GM19328 (cell line): ENCODE data around the gene NRAP.

ENCODE experiments used
- ATAC-seq: cut with Tn5 transposase; IDR thresholded peaks from one replicate; pipeline ENCODE4 v1.9.1; 2021; ENCODE audit warnings: mild to moderate bottlenecking, moderate library complexity; ENCODE audit not compliant: unreplicated experiment

Gene NRAP

DNA sequence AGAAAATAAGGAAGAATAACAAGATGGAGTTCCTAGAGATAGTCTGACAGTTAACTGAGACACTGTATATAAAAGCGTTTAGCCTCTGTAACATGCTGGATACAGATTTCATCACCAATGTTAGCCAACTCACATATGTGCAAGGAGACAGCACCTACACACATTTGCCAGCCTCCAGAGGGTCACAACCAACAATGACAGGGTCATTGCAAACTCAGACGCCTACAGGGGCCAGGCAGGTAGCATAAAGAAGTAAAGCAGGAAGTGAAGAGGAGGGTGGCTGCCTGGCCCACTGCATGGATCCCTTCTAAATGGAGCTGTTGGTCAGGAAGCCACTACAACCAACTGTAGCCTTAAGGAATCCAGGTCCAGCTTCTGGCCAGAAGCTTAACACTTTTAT lies 50.4 kb downstream of the NRAP start:
- ATAC-seq: no peak

DNA sequence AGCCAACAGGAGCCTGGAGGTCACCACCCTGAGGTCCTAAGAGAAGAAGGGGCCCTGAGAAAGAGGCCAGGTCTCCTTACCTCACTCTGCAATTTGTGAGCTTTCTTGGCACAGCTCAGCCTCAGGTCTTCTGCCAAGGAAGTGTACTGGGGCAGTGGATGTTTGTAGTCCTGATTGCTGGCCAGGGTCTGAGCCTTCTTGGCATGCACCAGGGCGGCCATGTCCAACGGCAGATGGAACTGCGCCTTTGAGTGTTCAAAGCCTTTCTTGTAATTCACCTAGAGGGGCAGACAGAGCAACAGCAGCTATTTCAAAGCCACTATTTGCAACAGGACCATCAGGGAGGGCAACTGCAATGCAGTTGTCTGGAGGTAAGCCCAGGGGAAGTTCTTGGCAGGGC lies 51.7 kb downstream of the NRAP start:
- no peak for ATAC-seq

DNA sequence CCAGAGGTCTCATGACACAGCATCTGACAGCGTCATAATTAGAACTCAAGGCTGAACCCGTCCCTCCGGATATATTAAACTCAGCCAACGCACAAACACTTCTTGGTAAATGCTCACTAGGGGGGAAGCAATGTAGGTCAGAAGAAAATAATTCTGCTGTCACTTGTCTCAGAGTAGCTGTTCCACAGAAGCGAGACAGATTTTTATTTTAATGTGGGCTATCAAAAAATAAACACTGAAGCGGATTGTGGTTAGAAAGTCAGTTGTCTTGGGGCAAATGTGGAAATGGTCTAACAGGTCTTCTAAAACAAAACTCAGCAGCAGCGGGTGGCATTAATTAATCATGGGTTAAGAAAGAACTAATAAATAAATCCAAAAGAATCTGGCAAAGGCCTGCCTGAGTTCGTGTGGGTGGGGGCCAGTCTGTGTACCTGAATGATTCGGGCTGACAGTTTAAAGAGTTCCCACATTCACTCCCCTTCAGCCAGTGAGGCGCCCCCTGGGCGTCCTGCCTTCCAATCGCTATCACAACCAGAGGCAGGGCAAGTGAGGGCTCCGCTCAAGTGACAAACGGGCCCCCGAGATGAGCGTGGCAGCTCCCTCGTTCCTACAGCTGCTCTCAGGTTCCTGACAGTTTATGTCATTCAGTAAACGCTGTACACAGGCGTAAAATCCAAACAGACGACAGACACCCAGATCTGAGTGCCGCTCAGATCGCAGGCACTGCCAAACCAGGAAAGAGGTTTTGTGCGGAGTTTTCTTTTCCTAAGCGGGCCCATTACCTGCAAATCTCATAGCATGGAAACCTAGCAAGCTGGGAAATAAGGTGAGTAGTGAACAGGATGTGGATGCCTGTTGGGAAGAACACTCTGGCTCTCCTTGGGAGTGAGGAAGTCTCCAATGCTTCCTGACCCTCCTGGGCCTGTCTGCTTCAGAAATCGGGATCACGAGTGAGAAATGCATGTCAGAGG lies 52.9 kb downstream of the NRAP start:
- no peak for ATAC-seq

DNA sequence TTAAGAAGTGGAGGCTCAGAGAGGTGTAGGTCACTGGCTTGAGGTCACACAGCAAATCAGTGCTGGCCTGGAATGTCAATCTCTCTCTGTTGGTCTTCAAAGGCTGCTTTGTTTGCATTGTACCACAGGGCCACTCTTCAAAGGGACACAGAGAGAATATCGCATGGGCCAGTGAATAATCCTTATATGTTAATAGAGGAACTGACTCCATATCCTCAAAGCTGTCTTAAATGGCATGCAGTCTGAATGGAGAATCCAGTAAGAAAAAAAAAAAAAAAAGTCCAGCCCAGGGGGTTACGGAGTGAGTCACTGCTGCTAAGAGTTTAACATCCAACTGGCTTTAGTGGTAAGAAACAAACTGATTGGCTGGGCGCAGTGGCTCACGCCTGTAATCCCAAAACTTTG lies 54.1 kb downstream of the NRAP start:
- no peak for ATAC-seq

DNA sequence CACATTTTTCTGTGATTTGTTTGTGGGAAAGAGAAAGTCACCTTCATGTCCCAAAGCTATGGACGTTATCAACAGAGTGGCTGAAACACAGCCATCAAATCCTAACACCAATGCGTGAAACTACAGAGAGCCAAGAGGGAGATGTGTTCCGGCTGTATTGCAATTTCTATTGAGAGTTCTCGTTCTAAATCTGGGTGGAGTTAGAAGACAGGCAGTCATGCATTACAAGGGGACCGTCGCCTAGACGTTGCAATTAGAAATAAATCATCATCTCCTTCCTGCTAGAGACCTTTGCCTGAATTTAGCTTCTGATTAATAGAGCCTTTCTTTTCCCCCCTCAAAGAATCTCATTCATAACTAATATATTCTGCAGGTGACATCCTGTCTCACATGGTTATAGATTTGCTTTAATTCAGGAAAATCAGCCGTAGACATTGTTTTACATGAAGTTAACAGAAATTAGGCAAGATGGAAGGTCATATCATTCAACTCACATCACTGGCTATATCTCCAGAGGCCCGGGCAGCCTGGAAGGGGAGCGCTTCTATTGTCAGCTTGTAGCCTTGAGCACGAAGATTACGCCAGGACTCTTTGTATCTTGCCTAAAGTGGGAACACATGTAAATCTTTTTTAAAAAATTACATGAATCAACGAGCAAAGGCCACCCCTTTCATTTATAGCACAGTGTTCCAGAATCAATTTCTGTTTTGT lies 58.4 kb downstream of the NRAP start:
- no peak for ATAC-seq

DNA sequence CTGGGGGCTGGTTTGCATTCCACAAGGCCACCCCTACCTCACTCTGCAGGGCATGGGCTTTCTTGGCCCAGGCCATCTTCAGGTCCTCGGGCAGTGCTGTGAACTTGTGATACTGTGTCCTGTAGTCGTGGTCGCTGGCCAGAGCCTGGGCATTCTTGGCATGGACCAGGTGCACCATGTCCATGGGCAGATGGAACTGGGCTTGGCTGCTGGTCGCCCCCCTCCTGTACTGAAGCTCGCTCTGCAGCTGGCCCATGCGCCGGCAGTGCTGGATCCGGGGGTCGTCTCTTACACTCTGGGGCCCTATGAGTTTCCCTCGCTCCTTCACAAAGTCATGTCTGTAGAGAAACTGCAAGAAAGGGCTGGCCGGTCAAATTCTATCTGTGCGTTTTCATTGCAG lies 59.3 kb downstream of the NRAP start:
- no peak for ATAC-seq

DNA sequence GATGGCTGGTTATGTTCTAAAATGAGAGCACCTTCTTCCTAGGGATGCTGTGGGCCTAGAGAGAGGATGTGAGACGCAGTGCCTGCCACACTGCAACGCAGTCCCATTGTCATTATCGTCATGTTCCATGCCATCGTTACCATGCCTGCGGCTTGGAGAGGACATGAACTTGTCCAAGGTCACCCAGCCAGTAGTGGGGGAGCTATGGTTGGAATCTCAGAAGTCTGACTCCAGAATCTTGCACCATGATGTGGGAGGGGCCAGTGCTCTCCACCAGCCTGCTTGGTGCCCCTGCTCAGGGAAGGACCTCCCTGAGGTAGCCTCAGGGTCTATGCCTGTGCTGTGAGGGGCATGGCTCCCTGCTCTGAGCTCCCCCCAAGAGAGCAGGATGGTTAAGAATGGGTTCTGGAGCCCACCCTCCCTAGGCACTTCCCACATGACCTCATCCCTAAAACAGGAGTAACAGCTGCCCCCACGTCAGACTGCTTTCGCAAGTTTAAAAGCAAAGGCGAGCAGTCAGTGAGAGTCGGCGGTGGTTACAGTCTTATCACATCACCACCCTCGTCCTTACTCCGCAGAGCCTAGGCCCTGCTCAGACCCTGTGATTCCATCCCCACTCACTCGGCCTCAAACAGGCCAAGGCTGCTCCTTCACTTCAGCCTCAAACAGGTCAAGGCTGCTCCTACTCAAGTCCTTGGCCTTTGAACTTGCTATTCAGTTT lies 60.6 kb downstream of the NRAP start:
- no peak for ATAC-seq

DNA sequence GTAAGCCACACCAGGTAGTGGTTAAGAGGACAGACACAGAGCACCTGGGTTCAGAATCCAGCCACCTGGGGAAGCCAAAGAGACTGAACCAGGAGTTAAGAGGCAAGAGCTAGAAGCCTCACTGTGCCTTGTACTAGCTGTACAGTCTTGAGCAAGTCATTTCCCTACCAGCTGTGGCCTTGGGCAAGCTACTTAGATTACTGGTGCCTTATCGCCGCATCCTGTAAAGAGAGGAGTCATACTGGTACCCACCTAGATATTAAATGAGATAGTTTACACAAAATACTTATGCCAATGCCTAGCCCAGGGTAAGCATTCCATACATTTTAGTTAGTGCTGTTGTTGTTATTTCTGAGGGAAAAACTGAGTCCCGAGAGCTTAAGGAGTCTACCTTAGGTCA lies 63.3 kb downstream of the NRAP start:
- no peak for ATAC-seq

DNA sequence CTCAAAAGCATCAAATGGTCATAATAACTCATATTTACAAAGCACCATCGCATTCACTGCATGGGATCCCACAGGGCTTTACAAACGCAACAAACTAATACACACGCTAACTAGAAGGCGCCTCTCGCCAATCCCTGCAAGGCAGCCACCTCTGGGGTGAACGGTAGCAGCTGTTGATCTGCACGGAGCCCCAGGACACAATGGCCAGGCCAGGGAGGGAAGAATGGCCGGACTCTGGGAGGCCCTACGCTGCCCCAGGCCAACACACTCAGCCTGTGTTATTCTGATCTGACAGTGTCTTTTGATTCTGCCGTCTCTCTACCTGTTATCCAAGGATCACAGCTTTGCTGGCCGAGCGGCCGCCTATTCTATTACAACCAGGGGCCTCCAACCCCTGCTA lies 69.2 kb downstream of the NRAP start:
- no peak for ATAC-seq

DNA sequence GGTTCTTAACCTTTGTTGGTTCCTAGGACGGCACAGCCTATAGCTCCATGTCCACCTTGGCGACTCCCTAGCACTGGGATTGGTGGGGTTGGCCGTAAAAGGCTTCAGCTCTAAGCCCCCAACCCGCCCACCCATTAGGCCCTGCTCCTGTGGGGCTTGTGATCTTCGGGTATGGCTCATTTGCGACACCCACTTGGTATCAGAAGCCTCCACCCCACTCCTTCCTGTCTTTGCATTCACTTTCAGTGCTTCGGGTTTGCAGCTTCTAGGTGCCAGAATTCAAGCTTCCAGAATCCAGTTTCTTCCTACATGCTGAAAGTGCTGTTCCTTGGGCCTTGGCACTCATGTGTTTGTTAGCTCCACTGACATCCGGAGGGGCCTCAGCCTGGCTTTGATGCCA lies 71.5 kb downstream of the NRAP start:
- no peak for ATAC-seq

DNA sequence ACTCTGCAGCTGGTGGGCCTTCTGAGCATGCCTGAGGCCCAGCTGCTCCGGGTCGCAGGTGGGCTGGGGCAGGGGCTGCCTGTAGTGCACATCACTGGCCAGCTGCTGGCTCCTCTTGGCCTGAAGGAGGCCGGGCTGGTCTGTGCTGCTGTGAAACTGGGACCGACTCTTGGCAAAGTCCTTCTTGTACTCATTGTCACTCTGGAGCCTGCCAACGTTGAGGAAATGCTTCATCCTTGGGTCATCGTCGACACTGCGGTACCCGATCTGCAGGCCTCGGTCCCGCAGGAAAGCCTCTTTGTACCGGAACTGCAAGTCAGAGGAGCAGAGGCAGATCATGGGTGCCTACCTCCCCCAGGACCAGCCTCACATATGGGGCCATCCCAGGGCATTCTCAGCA lies 73.3 kb downstream of the NRAP start:
- no peak for ATAC-seq

DNA sequence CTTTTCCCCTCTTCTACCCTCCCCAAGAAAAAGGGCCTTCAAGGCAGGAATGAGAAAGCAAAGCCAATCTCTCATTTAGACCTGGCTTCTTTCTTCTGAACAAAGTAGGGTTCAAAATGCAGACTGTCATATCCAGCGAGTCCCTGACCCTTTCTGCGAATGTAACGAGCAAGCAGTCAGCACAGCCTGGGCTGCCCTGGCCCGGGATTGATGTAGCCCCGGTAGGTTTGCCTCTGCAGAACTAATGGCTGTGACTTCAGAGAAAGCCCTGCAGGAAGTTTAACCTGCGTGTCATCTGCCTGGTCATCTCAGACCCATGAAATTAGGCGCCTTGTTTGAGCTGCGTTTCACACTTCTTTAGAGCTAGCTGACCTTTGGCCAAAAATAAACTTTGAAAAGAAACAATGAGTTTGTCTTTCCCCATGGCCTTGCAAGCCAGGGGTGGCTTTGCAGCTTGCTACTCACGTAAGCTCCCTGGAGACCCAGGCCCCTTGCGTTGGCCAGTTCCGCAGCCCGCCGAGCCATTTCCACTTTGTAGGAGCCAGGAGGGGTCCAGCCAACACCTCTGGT lies 74.6 kb downstream of the NRAP start:
- ATAC-seq: no peak

DNA sequence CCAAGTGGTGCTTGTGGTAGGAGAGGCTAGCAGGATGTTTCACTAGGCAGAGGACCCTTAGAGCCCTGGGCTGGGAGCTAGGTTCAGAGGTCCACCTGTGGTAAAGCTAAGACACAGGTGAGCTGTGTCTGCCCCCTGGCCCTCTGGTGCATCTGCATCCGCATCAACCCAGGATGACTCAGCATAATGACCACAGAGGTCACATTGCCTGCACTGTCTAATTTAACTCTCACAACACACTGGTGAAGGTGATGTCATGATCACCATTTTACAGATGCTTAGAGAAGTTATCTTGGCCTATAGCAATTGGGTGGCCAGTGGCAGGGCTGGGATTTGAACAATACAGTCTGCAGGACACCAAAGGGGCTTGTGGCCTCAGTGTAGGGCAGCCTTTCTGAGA lies 77.9 kb downstream of the NRAP start:
- no peak for ATAC-seq

DNA sequence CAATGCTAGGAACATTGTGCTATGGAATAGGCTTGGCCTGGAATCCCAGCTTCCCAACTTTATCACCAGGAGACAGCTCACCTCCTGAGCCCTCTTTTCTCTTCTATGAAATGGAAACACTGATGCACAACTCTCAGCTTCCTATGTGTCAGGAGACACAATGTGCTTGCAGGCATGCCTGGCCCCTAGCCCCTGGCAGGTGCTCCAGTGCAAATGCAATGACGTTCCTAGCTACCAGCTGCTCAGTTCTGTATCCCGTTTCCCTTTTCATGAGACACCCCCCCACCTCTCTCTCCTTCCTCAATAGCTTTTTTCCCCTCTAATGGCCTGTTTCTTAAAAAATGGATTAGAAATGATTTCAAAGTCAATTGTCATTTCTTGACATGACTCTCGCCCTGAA lies 80.3 kb downstream of the NRAP start:
- no peak for ATAC-seq

DNA sequence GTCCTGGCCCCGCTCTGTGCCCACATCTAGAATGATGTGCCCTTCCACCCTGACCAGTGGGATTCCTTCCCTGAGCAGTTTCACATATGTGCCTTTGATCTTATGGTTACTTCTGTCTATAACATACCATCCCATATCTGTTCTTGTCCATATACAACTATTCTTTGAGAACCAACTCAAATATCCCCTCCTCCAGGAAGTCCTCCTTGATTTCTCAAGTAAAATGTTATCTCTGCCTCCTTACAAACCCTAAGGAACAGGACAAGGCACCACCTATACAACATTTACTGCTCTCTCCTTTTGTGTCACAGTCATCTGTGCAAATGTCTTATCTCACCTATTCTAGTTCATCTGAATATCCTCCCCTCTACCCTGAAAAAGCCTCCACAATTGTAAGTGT lies 82.7 kb downstream of the NRAP start:
- no peak for ATAC-seq

DNA sequence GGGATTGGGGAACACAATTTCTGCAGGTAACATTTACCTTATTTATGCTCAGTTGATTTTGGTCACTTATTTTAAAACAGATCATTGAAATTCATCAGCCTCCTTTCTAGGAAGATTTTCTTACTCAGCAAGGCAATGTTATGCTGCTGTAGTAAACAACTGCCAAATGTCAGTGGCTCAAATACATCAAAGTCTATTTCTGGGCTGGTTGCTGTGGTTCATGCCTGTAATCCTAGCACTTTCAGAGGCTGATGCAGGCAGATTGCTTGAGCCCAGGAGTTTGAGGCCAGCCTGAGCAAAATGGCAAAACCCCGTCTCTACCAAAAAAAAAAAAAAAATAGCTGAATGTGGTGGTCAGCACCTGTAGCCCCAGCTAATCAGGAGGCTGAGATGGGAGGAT lies 85.1 kb downstream of the NRAP start:
- no peak for ATAC-seq

DNA sequence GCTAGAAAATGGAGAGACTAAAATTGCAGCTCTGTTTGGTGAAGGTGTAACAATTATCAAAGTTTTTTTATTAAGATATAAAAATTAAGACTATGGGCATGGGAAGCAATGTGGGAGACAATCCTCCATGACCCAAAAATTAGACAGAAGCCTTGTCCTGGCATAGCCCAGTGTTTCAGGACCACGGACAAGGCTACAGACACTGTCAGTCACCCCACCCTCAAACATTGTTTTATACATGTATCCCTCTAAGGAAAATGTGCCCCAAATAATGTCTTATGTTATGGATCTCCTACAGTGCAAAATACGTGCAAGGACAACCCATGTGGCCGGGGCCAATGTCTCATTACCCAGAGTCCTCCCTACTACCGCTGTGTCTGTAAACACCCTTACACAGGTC lies 87.0 kb downstream of the NRAP start:
- ATAC-seq: no peak

DNA sequence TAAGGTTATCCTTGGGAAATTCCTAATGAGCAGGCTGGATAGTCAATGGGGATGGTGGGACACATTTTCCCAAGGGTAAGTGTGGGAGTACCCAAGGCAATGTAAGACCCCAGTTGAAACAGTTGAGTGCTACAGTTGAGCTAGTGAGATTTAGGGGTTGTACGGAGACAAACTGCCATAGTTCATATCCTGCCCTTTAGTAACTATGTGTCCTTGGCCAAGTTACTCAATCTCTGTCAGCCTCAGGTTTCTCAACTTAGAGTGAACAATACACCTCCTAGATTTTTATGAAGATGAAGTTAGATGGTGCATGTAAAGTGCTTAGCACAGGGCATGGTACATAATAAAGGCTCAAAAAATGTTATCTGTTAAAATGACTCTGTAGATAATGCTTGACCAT lies 90.5 kb downstream of the NRAP start:
- ATAC-seq: no peak

DNA sequence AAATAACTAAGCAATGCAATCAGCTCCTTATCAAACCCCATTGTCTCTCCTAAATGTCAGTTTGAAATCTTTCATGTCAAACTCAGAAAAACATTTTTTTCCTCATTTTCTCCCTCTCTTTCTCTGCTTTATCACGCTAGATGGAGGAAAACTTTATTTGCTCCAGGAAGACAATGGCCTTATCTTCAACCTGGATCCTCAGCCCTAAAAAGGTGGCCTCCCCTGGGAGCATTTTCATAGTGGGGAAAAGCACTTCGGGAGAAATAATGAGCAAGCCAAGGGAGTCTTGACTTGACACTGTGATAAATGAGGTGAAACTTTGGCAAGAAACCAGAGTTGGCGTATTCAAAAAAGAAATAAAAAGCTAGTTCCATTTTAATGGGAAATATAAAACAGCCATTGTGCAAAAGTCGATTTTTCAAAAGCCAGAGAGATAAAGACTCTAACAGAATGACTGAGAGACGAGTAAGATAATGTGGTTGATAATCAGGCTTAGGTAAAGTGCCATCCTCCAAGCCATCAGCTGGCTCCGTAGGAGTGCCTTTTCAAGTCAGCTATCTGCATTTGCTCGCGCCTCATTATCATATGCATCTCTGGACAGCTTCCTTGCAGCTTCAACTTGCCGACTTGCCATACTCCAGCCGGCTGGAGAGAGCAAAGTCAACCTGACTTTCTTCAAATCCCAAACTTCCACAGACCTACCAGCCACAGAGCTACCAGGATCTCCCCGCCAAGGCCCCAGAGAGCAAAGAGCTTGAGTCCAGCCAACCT lies 91.1 kb downstream of the NRAP start:
- ATAC-seq: no peak

DNA sequence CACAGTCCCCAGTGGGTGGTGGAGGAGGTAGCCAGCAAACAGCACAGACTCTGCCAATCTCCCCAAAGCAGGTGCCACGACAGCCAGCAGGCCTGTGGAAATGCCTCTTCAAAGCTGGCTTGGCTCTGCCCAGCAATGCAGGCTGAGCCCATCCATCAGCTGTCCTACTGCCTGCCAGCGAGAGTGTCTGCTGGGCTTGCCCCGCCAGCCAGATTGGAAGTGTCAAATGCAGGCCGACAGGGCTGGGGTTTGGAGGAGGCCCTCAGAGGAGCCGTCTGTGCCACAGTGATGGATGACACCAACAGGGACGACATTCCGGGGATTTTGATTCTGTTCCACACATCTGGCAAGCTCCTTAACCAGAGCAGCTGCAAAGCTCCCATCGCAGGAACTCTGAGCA lies 94.3 kb downstream of the NRAP start:
- no peak for ATAC-seq

DNA sequence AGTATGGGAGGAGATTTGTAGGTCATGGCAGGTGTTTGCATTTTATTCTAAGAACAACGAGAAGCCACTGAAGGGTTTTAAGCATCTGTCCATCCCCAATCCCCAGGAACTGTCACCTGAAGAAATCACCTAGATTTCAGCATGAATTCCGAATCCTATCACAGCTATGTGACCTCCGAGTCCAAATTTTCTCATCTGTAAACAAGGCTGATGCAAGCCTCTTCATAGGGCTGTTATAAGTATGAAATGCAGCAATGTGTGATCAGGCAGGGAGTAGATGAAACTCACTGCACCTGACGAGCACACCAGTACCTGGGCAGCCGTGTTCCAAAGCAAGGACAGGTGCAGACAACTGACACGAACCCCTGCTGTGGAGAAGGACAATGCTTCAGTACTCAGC lies 97.0 kb downstream of the NRAP start:
- ATAC-seq: no peak
